Measurements from ENCODE around the gene RBPJ.
"Not testable (repeated sequence)": the region's sequence is repeated elsewhere in the genome, so short reads cannot be mapped to it uniquely, and the experiment has no call there.

RBPJ gene

DNA sequence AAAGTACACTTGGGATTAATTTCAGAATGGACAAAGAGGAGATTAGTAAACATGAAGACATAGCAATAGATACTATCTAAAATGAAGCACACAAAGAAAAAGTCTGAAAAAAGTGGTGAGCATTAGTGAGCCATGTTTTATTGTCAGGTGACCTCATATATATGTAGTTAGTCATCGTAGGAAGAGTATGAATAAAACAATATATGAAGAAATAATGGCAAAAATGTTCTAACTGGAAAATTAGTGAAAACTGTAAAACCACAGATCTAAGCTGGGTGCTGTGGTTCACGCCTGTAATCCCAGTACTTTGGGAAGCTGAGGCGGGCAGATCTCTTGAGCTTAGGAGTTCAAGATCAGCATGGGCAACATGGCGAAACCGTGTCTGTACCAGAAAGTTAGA, 67.9 kb downstream of the RBPJ start:
- TF ChIP-seq, protein P1, sequence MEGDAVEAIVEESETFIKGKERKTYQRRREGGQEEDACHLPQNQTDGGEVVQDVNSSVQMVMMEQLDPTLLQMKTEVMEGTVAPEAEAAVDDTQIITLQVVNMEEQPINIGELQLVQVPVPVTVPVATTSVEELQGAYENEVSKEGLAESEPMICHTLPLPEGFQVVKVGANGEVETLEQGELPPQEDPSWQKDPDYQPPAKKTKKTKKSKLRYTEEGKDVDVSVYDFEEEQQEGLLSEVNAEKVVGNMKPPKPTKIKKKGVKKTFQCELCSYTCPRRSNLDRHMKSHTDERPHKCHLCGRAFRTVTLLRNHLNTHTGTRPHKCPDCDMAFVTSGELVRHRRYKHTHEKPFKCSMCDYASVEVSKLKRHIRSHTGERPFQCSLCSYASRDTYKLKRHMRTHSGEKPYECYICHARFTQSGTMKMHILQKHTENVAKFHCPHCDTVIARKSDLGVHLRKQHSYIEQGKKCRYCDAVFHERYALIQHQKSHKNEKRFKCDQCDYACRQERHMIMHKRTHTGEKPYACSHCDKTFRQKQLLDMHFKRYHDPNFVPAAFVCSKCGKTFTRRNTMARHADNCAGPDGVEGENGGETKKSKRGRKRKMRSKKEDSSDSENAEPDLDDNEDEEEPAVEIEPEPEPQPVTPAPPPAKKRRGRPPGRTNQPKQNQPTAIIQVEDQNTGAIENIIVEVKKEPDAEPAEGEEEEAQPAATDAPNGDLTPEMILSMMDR (IDR thresholded peaks at IDR 0.05; ENCODE audit: low read depth, low read length) = no peak
- DNase-seq (ENCODE audit: extremely low read depth, low read depth) = no peak

DNA sequence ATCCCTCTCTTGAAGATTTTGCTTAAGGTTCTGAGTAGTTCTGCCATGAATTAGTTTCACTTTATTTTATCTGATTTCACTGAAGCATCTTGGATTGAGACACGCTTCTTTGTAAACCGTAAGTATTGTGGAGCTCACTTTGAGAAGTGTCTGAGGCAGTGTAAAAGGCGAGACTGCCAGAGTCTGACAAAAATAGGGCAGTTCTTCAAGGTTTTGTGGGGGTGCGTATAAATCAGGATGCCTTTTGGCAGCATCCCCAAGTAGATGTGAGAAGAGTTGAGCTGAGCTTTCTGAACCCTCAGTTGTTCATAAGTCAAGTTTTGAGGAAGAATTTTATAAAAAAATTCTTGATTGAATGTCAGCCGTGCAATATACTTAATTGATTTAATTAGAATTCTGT, 76.3 kb downstream of the RBPJ start:
- DNase-seq (ENCODE audit: extremely low read depth, low read depth) = no peak
- TF ChIP-seq, protein P1 (IDR thresholded peaks at IDR 0.05; ENCODE audit: low read depth, low read length) = no peak

DNA sequence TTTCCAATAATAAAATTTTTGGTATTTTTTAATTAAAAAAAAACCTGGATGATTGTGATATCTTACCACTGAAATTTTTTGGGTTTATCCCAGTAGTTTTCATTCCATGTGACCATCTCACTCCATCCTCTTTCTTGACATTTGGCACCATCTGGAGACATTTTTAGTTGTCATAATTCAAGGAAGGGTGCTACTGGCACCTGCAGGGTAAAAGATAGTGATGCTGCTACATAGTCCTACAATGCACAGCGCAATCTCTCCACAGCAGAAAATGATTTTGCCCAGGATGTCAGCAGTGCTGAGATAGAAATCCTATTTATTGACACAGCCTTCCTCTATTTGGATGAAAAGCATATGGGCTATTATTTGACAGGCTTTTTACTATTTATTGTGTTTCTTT, 79.3 kb downstream of the RBPJ start:
- TF ChIP-seq, protein P1 (IDR thresholded peaks at IDR 0.05; ENCODE audit: low read depth, low read length) = no peak
- no peak for DNase-seq (ENCODE audit: extremely low read depth, low read depth)

DNA sequence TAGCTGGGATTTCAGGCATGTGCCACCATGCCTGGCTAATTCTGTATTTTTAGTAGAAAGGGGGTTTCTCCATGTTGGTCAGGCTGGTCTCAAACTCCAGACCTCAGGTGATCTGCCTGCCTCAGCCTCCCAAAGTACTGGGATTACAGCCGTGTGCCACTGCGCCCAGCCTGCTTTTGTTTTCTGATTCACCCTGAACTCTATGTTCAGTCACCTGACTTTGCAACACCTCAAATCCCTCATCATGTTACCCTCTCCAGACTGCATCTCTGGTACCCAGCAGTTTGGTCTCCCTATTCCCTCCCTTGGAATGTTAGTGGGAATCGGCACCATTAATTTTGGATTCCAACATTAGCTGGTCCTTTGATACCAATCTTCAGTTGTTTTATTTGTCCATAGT, 81.2 kb downstream of the RBPJ start:
- not testable (repeated sequence) for DNase-seq (ENCODE audit: extremely low read depth, low read depth)

DNA sequence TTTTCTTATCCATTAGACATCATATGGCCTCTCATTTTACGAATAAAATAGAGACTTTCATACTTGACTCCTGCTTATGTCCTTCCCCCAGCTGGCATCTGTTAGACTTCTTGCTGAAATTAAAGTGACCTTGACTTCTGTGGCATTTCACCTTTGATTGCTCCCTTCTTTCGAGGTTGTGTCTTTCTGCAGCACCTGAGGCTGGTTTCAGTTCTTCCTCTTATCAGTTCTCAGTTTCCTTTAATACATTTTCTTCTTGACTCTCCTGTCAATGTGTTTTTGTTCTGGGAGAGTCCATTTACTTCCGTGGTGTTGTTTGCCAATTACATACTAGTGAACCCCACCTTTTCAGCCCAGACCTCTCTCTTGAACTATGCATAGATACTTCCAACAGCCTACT, 81.6 kb downstream of the RBPJ start:
- TF ChIP-seq, protein P1 (IDR thresholded peaks at IDR 0.05; ENCODE audit: low read depth, low read length) = no peak
- no peak for DNase-seq (ENCODE audit: extremely low read depth, low read depth)

DNA sequence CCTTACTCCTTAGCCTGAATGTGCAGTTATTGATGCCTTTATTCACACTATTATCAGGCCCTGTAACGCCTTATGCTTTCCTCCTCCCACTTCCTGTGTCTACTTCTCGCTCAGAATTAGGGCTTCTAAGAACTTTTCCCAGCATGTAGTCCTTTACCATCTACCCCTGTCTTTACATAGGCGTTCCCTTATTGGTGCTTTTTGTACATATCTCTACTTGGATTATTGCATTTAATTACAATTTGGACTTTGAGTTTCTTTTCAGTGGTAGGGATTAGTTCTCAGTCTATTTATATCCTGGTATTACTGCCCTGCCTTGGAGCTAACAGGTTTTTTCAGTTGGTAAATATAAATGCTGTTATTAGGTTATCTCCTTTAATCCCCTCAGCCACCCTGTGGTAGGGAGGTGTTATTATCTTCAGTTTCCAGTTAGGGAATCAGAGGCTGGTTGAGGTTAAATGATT, 84.0 kb downstream of the RBPJ start:
- TF ChIP-seq, protein P1 (IDR thresholded peaks at IDR 0.05; ENCODE audit: low read depth, low read length) = no peak
- no peak for DNase-seq (ENCODE audit: extremely low read depth, low read depth)

DNA sequence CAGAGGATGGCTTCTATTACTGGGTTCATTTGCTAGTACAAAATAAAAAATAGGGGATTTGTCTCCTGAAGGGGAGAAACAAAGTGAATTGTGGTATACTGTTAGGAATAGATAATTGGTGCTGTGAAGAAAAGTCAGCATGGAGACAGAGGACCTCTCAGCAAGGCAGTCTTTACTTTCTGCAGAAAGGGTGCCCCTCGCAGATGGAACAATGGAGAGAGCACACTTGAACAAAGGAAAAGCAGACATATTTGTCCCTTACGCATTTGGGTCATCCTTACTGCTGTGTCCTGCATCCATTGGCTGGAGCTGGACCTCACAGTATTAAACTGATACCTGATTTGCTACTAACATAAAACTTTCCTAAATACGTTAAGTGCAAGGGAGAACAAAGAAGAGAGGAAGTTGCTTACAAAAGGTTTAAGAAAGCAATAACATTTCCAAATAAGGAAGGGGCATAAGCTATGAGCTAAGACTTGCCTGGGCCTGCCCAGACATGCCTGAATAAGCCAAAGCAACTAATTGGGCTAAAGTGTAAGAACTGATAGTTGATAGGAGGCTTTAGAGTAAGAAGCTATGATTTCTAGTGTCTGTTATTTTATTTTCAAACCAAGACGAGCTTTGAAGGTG, 85.6 kb downstream of the RBPJ start:
- TF ChIP-seq, protein P1 (IDR thresholded peaks at IDR 0.05; ENCODE audit: low read depth, low read length) = no peak
- DNase-seq (ENCODE audit: extremely low read depth, low read depth) = no peak

DNA sequence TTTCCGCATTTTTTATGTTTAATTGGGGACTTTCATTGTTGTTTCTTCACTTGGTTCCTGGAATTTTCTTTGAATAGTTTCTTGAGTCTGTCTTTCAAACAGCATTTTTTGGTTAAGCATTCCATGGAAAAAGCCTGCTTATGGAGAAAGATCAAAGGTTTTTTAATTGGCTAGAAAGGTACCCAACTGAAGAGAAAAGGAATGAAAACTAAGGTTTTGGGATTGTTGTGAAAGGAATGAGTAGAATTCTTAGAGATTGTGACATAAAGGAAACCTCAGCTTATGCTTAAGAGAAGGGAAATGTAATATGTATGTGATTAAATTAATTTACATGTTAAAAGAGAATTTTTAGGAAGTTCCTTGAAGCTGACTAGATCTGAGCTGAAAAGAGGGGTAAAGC, 86.7 kb downstream of the RBPJ start:
- TF ChIP-seq, protein P1 (IDR thresholded peaks at IDR 0.05; ENCODE audit: low read depth, low read length) = no peak
- no peak for DNase-seq (ENCODE audit: extremely low read depth, low read depth)

All from AG09319 (cell line).